DOHH2 (cell line): ENCODE data around the gene CCL13.

Source experiments
- H3F3A ChIP-seq: fragments of 200-600 bp; sonication (generic), shearing (Covaris generic); 2 replicates; pipeline ENCODE4 v1.6.0; 2016; ENCODE audit warnings: antibody characterized with exemption, mild to moderate bottlenecking; ENCODE audit not compliant: control insufficient read depth, insufficient read depth
- H3K27ac ChIP-seq: fragments of 200-600 bp; sonication (generic); 2 replicates; pipeline ENCODE4 v1.5.1; 2014; ENCODE audit warnings: low read depth, mild to moderate bottlenecking, low read length, moderate library complexity
- H3K27me3 ChIP-seq: fragments of 200-600 bp; sonication (generic); 2 replicates; pipeline ENCODE4 v1.6.1; 2014; ENCODE audit warnings: mild to moderate bottlenecking, low read length, mixed read lengths; ENCODE audit not compliant: control insufficient read depth
- H3K36me3 ChIP-seq: fragments of 200-600 bp; sonication (generic); 2 replicates; pipeline ENCODE4 v1.6.1; 2014; ENCODE audit warnings: mild to moderate bottlenecking, low read length, moderate library complexity, mixed read lengths; ENCODE audit not compliant: control insufficient read depth
- H3K4me1 ChIP-seq: fragments of 200-600 bp; sonication (generic); 2 replicates; pipeline ENCODE4 v1.6.1; 2014; ENCODE audit warnings: mild to moderate bottlenecking, low read length, mixed read lengths; ENCODE audit not compliant: control insufficient read depth
- H3K4me2 ChIP-seq: fragments of 200-600 bp; sonication (generic); 2 replicates; pipeline ENCODE4 v1.6.0; 2014; ENCODE audit warnings: mild to moderate bottlenecking, low read length, moderate library complexity
- H3K4me3 ChIP-seq: fragments of 200-600 bp; sonication (generic); 2 replicates; pipeline ENCODE4 v1.5.1; 2014; ENCODE audit warnings: mild to moderate bottlenecking, low read length, mixed read lengths
- H3K79me2 ChIP-seq: fragments of 200-600 bp; sonication (generic); 2 replicates; pipeline ENCODE4 v1.6.1; 2014; ENCODE audit warnings: mild to moderate bottlenecking, low read length, mixed read lengths; ENCODE audit not compliant: control insufficient read depth
- H3K9me2 ChIP-seq: fragments of 200-600 bp; sonication (generic); replicated peaks from 2 replicates; pipeline ENCODE4 v1.6.1; 2014; ENCODE audit warnings: mild to moderate bottlenecking, low read length, mixed read lengths; ENCODE audit not compliant: control insufficient read depth
- H3K9me3 ChIP-seq: fragments of 200-600 bp; sonication (generic); 2 replicates; pipeline ENCODE4 v1.6.1; 2014; ENCODE audit warnings: antibody characterized with exemption, low read length, mixed read lengths; ENCODE audit not compliant: control insufficient read depth, insufficient read depth
- H4K20me1 ChIP-seq: fragments of 200-600 bp; sonication (generic); 2 replicates; pipeline ENCODE4 v1.6.0; 2014; ENCODE audit warnings: low read depth, mild to moderate bottlenecking, antibody characterized with exemption, low read length, moderate library complexity; ENCODE audit not compliant: control insufficient read depth, insufficient read depth
- CTCF ChIP-seq: fragments of 200-600 bp; sonication (generic); IDR thresholded peaks from one replicate; pipeline ENCODE4 v1.5.1; 2014; ENCODE audit warnings: antibody characterized with exemption, mild to moderate bottlenecking, low read depth, low read length; ENCODE audit not compliant: poor library complexity, severe bottlenecking
- EZH2phosphoT487 ChIP-seq: fragments of 200-600 bp; sonication (generic); IDR thresholded peaks from 2 replicates; pipeline ENCODE4 v1.6.1; 2017; ENCODE audit warnings: borderline replicate concordance, mild to moderate bottlenecking, antibody characterized with exemption, low read length, moderate library complexity, mixed read lengths

The CCL13 gene

DNA sequence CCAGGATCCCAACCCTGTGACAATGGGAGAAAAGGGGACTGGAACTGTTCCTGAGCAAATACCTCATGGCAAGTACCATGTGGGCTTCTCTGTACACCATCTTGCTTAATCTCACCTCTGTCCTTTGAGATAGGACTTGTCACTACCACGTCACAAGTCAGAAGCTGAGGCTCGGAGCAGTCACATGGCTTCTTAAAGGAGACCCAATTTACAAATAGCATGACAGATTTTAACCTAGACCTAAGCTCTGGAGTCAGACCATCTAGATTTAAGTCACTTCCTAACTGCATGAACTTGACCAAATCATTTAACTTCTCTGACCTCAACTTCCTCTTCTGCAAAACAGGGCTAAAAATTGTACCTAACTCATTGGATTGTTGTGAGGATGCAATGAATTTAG, 42.7 kb downstream of the CCL13 start:
- Histone ChIP-seq H3K27me3 (peaks cover 12% of the 10 kb centered on the region; the same call in 1 of the 2 replicates), H3K4me3 (no peak overlapping the region; the same call in 1 of the 2 replicates), H3K4me2 (peak overlapping the region; percentile 30), H3K4me1 (peaks cover 15% of the 10 kb centered on the region), H3K36me3 (no peaks in the 10 kb centered on the region), H3K79me2 (no peaks in the 10 kb centered on the region), H4K20me1 (no peaks in the 10 kb centered on the region), H3K9me3 (no peaks in the 10 kb centered on the region), H3F3A (no peaks in the 10 kb centered on the region), H3K27ac (no peak overlapping the region), H3K9me2 (no peaks in the 10 kb centered on the region)
- no peak for TF ChIP-seq CTCF
- TF ChIP-seq EZH2phosphoT487 = no peak

DNA sequence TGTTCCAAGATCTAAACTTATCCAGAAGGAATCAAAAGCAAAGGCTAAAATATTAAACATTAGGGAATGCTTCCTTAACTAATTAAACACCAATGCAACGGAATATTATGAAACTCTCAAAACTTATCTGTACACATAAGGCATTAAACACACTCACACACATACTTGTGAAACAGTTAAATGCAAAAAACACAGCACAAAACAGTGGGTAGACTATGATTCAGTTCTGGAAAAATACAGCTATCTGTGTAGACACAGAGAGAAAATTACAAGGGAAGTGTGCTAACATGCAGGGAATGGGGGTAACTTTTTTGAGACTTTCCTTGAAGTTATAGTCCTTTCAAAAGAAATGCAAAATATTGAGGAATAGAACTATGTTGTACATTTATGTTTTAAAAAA, 43.4 kb downstream of the CCL13 start:
- H3K4me1 ChIP-seq = peaks cover 15% of the 10 kb centered on the region

DNA sequence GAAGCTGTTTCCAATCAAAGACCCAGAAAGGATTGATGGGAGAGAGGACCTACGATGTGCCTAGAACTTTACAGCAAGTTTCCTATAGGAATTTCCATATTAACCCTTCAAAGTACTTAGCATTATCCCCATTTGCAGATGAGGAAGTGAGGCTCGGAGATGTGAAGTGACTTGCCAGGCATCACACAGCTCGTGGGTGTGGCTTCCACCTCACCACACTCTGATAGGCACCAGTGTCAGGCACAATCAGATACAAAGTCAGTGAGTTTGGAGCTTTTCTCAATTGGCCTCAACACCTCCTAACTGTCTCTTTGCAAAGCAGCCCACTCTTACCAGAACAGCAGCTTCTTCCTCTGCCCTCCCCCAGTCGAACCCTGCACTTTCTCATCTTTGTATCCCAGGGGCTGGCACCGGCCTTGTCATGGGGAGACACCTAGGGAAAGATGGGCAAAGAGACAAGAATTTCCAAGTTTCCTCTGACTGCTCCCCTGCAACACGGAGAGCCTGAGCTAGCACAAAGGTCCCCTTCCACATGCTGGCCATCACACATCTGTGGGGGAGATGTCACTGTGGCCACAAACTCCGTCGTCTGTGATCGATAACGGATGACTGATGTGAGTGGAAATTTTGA, 44.1 kb downstream of the CCL13 start:
- Histone ChIP-seq H3K9me3 (no peaks in the 10 kb centered on the region), H3K4me1 (peaks cover 15% of the 10 kb centered on the region), H3F3A (no peaks in the 10 kb centered on the region), H3K9me2 (no peaks in the 10 kb centered on the region), H3K27ac (no peak overlapping the region), H3K27me3 (peaks cover 12% of the 10 kb centered on the region; the same call in 1 of the 2 replicates), H3K4me2 (no peak overlapping the region), H3K4me3 (no peak overlapping the region), H3K36me3 (no peaks in the 10 kb centered on the region), H3K79me2 (no peaks in the 10 kb centered on the region), H4K20me1 (no peaks in the 10 kb centered on the region)
- TF ChIP-seq CTCF (no peak), EZH2phosphoT487 (no peak)

More for the DNA sequence above, 43.4 kb downstream of the CCL13 start:
- Histone ChIP-seq H3K79me2 (no peaks in the 10 kb centered on the region), H3K9me3 (no peaks in the 10 kb centered on the region), H3K4me3 (no peak overlapping the region), H3K27ac (no peak overlapping the region), H3K9me2 (no peaks in the 10 kb centered on the region), H3F3A (no peaks in the 10 kb centered on the region), H3K27me3 (peaks cover 12% of the 10 kb centered on the region; the same call in 1 of the 2 replicates), H4K20me1 (no peaks in the 10 kb centered on the region), H3K36me3 (no peaks in the 10 kb centered on the region), H3K4me2 (no peak overlapping the region)
- no peak for TF ChIP-seq EZH2phosphoT487
- TF ChIP-seq CTCF = no peak
